H9 (cell line): ENCODE results near the gene IMMP2L. TPM values are rescaled to one million over a fixed set of nuclear protein-coding genes. Genes with fewer than 3 reads are reported as not detected.

ENCODE experiments used
- DNase-seq: peaks from one replicate; pipeline ENCODE4 v3.0.0-alpha.2; 2017
- H2AFZ ChIP-seq: one replicate; pipeline ENCODE4 v1.6.1; 2013; ENCODE audit warnings: mild to moderate bottlenecking, low read length, control low read depth, moderate library complexity
- H2AK5ac ChIP-seq: 2 replicates; pipeline ENCODE4 v1.6.1; 2013; ENCODE audit warnings: low read length, control low read depth, mixed read lengths; ENCODE audit not compliant: insufficient read length
- H2BK120ac ChIP-seq: one replicate; pipeline ENCODE4 v1.6.1; 2013; ENCODE audit warnings: low read depth, mild to moderate bottlenecking, low read length, control low read depth, inconsistent platforms; ENCODE audit not compliant: poor library complexity, severe bottlenecking
- H2BK12ac ChIP-seq: 2 replicates; pipeline ENCODE4 v1.6.1; 2013; ENCODE audit warnings: low read length, control low read depth, mixed read lengths, low read depth; ENCODE audit not compliant: insufficient read length
- H2BK15ac ChIP-seq: 2 replicates; pipeline ENCODE4 v1.6.1; 2013; ENCODE audit warnings: low read depth, low read length, control low read depth
- H2BK20ac ChIP-seq: one replicate; pipeline ENCODE4 v1.6.1; 2013; ENCODE audit warnings: low read depth, mild to moderate bottlenecking, low read length, control low read depth, inconsistent platforms; ENCODE audit not compliant: poor library complexity, severe bottlenecking
- H2BK5ac ChIP-seq: 2 replicates; pipeline ENCODE4 v1.6.1; 2013; ENCODE audit warnings: low read length, control low read depth, mixed read lengths; ENCODE audit not compliant: insufficient read length
- H3K14ac ChIP-seq: 2 replicates; pipeline ENCODE4 v1.6.1; 2013; ENCODE audit warnings: low read length, control low read depth; ENCODE audit not compliant: insufficient read depth
- H3K18ac ChIP-seq: 2 replicates; pipeline ENCODE4 v1.6.1; 2013; ENCODE audit warnings: low read depth, mild to moderate bottlenecking, mixed read lengths, low read length, control low read depth; ENCODE audit not compliant: insufficient read length
- H3K23ac ChIP-seq: 2 replicates; pipeline ENCODE4 v1.6.1; 2013; ENCODE audit warnings: low read length, control low read depth, mixed read lengths, low read depth; ENCODE audit not compliant: insufficient read length
- H3K23me2 ChIP-seq: 2 replicates; pipeline ENCODE4 v1.6.1; 2013; ENCODE audit warnings: low read depth, mild to moderate bottlenecking, mixed read lengths, low read length, control low read depth; ENCODE audit not compliant: insufficient read length, poor library complexity, severe bottlenecking
- H3K27ac ChIP-seq: 2 replicates; pipeline ENCODE4 v1.5.1; 2013; ENCODE audit warnings: low read length, control low read depth, mixed read lengths, low read depth; ENCODE audit not compliant: insufficient read length
- H3K27me3 ChIP-seq: 2 replicates; pipeline ENCODE4 v1.6.1; 2013; ENCODE audit warnings: low read length, control low read depth, inconsistent platforms; ENCODE audit not compliant: insufficient read depth
- H3K4ac ChIP-seq: 2 replicates; pipeline ENCODE4 v1.6.1; 2013; ENCODE audit warnings: low read depth, mild to moderate bottlenecking, control low read depth, inconsistent platforms, low read length, moderate library complexity
- H3K4me1 ChIP-seq: 2 replicates; pipeline ENCODE4 v1.6.1; 2013; ENCODE audit warnings: low read length, control low read depth, inconsistent platforms; ENCODE audit not compliant: insufficient read depth
- H3K4me2 ChIP-seq: 2 replicates; pipeline ENCODE4 v1.6.1; 2013; ENCODE audit warnings: low read length, control low read depth, mixed read lengths; ENCODE audit not compliant: insufficient read length, insufficient read depth
- H3K56ac ChIP-seq: 2 replicates; pipeline ENCODE4 v1.6.1; 2013; ENCODE audit warnings: low read depth, mild to moderate bottlenecking, mixed read lengths, low read length, control low read depth; ENCODE audit not compliant: insufficient read length
- H3K79me1 ChIP-seq: 2 replicates; pipeline ENCODE4 v1.6.1; 2013; ENCODE audit warnings: low read depth, mild to moderate bottlenecking, moderate library complexity, low read length, control low read depth, inconsistent platforms; ENCODE audit not compliant: insufficient read depth, poor library complexity, severe bottlenecking
- H3K79me2 ChIP-seq: 2 replicates; pipeline ENCODE4 v1.6.1; 2013; ENCODE audit warnings: low read length, control low read depth, inconsistent platforms; ENCODE audit not compliant: insufficient read depth
- H3K9ac ChIP-seq: 2 replicates; pipeline ENCODE4 v1.6.1; 2013; ENCODE audit warnings: low read length, control low read depth, mixed read lengths; ENCODE audit not compliant: insufficient read length; ENCODE audit errors: extremely low read depth
- H3K9me3 ChIP-seq: one replicate; pipeline ENCODE4 v1.6.1; 2013; ENCODE audit warnings: low read depth, low read length, inconsistent platforms; ENCODE audit not compliant: control insufficient read depth
- H3T11ph ChIP-seq: one replicate; pipeline ENCODE4 v1.6.1; 2013; ENCODE audit warnings: mild to moderate bottlenecking, low read length, control low read depth, inconsistent platforms
- H4K20me1 ChIP-seq: one replicate; pipeline ENCODE4 v1.6.1; 2013; ENCODE audit not compliant: control insufficient read depth, insufficient read length, insufficient read depth
- H4K5ac ChIP-seq: 2 replicates; pipeline ENCODE4 v1.6.1; 2013; ENCODE audit warnings: low read depth, mild to moderate bottlenecking, mixed read lengths, low read length, control low read depth; ENCODE audit not compliant: insufficient read length
- H4K8ac ChIP-seq: replicated peaks from 2 replicates; pipeline ENCODE4 v1.6.1; 2013; ENCODE audit warnings: low read length, control low read depth, mixed read lengths, low read depth; ENCODE audit not compliant: insufficient read length
- H4K91ac ChIP-seq: 2 replicates; pipeline ENCODE4 v1.6.1; 2013; ENCODE audit warnings: low read depth, mild to moderate bottlenecking, moderate library complexity, mixed read lengths, low read length, control low read depth; ENCODE audit not compliant: insufficient read length
- H3K27ac Mint-ChIP-seq, 3 experiments: 2 replicates in 2 of 3; 3 replicates in 1 of 3; pipeline ENCODE4 v1.8.0; 2020 to 2021; ENCODE audit warnings: mixed read lengths in 3 of 3, mild to moderate bottlenecking in 1 of 3, moderate library complexity in 1 of 3
- H3K27me3 Mint-ChIP-seq: 2 replicates; pipeline ENCODE4 v1.8.0; 2021; ENCODE audit warnings: low read depth, mild to moderate bottlenecking, moderate library complexity, mixed read lengths
- H3K36me3 Mint-ChIP-seq, 3 experiments: 2 replicates in 2 of 3; 3 replicates in 1 of 3; pipeline ENCODE4 v1.8.0; 2020 to 2021; ENCODE audit warnings: low read depth in 3 of 3, mixed read lengths in 3 of 3; ENCODE audit not compliant: insufficient read depth in 1 of 3
- H3K4me1 Mint-ChIP-seq, 2 experiments: 2 replicates each; pipeline ENCODE4 v1.8.0; 2020; ENCODE audit warnings: mixed read lengths in 2 of 2
- H3K4me3 Mint-ChIP-seq, 2 experiments: 2 replicates in 1 of 2; 3 replicates in 1 of 2; pipeline ENCODE4 v1.8.0; 2020 to 2021; ENCODE audit warnings: mild to moderate bottlenecking in 2 of 2, mixed read lengths in 2 of 2, moderate library complexity in 1 of 2
- H3K9me3 Mint-ChIP-seq, 2 experiments: 2 replicates in 1 of 2; 3 replicates in 1 of 2; pipeline ENCODE4 v1.8.0; 2020; ENCODE audit warnings: mild to moderate bottlenecking in 2 of 2, mixed read lengths in 2 of 2, moderate library complexity in 1 of 2
- WGBS: extraction: QIAGEN DNeasy Blood & Tissue Kit; methylation state at CpG from one replicate; pipeline ENCODE4 v1.1.7; 2013; ENCODE audit warnings: missing lambda C conversion rate, low lambda C conversion rate, mixed read lengths; ENCODE audit not compliant: insufficient read length; ENCODE audit errors: extremely low coverage; 5-methylcytosine and 5-hydroxymethylcytosine counted together
- total RNA-seq: library from RNA; stranded (reverse); gene quantifications from 2 replicates; pipeline ENCODE4 v1.2.1, GENCODE V29; 2021
- TF ChIP-seq, protein P1 (sequence below): fragments of 200-600 bp; sonication (generic); conservative IDR thresholded peaks from 3 replicates; pipeline ENCODE4 v1.8.0; 2021; ENCODE audit warnings: antibody characterized with exemption, mild to moderate bottlenecking

Gene IMMP2L
- total RNA-seq, 1 experiment from 2014 or later: 14.7 TPM

DNA sequence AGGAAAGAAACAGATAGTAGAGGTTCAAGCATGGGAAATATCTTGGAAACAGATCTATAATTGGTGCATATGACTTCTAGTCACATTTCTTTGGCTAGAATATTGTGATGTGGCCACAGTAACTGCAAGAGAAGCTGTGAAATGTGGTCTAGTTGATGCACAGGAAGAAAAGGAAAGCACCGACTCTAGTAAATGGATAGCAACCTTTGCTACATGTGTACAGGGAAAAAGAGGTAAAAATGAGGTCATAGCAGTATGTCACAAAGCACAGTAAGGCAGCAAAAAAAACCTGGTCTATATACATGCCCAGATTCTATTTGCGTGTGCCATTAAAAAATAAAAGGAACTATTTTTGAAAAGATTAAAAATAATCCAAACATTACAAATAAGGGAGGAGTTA is 573.9 kb downstream of the IMMP2L start:
- H3K4me3 Mint-ChIP-seq: no peak overlapping the region
- no peak overlapping the region for H2AK5ac ChIP-seq
- WGBS: no CpG with 5 or more reads among the region's 2 CpGs
- no peaks in the 10 kb centered on the region; a peak in 1 of 4 replicates for H3K4me1 Mint-ChIP-seq
- H3T11ph ChIP-seq: no peak overlapping the region
- H4K20me1 ChIP-seq: no peaks in the 10 kb centered on the region
- H3K79me2 ChIP-seq: no peaks in the 10 kb centered on the region
- no peaks in the 10 kb centered on the region for H3K79me1 ChIP-seq
- H2BK12ac ChIP-seq: no peak overlapping the region
- H4K91ac ChIP-seq: no peak overlapping the region
- H3K9me3 ChIP-seq: no peaks in the 10 kb centered on the region
- H2BK120ac ChIP-seq: no peak overlapping the region
- no peak overlapping the region for H2BK20ac ChIP-seq
- H3K27me3 ChIP-seq: no peaks in the 10 kb centered on the region
- H3K4ac ChIP-seq: no peak overlapping the region
- no peak overlapping the region for H3K23ac ChIP-seq
- H4K8ac ChIP-seq: no peak overlapping the region
- no peaks in the 10 kb centered on the region for H3K23me2 ChIP-seq
- no peak overlapping the region for H2BK5ac ChIP-seq
- TF ChIP-seq, protein P1, sequence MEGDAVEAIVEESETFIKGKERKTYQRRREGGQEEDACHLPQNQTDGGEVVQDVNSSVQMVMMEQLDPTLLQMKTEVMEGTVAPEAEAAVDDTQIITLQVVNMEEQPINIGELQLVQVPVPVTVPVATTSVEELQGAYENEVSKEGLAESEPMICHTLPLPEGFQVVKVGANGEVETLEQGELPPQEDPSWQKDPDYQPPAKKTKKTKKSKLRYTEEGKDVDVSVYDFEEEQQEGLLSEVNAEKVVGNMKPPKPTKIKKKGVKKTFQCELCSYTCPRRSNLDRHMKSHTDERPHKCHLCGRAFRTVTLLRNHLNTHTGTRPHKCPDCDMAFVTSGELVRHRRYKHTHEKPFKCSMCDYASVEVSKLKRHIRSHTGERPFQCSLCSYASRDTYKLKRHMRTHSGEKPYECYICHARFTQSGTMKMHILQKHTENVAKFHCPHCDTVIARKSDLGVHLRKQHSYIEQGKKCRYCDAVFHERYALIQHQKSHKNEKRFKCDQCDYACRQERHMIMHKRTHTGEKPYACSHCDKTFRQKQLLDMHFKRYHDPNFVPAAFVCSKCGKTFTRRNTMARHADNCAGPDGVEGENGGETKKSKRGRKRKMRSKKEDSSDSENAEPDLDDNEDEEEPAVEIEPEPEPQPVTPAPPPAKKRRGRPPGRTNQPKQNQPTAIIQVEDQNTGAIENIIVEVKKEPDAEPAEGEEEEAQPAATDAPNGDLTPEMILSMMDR: no peak
- H3K27me3 Mint-ChIP-seq: no peaks in the 10 kb centered on the region
- H3K14ac ChIP-seq: no peak overlapping the region
- H3K56ac ChIP-seq: no peak overlapping the region
- H3K36me3 Mint-ChIP-seq: no peaks in the 10 kb centered on the region
- H3K4me2 ChIP-seq: no peak overlapping the region
- H3K27ac ChIP-seq: no peak overlapping the region
- H3K9ac ChIP-seq: no peak overlapping the region
- H3K18ac ChIP-seq: no peak overlapping the region
- H2BK15ac ChIP-seq: no peak overlapping the region
- no peak overlapping the region for H4K5ac ChIP-seq
- DNase-seq: no peak
- H3K27ac Mint-ChIP-seq: no peak overlapping the region
- no peak overlapping the region for H2AFZ ChIP-seq
- H3K9me3 Mint-ChIP-seq: no peaks in the 10 kb centered on the region
- H3K4me1 ChIP-seq: no peaks in the 10 kb centered on the region
